ENCODE measurements around the gene NFIB.

- no peak for TF ChIP-seq CTCF (conservative IDR thresholded peaks at IDR 0.05)
- no peak for TF ChIP-seq EZH2 (IDR thresholded peaks at IDR 0.05; ENCODE audit: low read depth)
These were observed 13.9 kb downstream of the NFIB start for GRCh38 chr9:14300040-14300439.

Measured in PC-9 (cell line).